ENCODE data around the gene ZNF212. TPM values are rescaled to one million over a fixed set of nuclear protein-coding genes. Genes with fewer than 3 reads are reported as not detected.

Gene ZNF212
- total and polyA plus RNA-seq, 9 of the 15 experiments (the other 6 are each of a cell fraction or from before 2014, with no cell fraction given) = 1.8 to 21.4 (median 7.2) TPM

DNA sequence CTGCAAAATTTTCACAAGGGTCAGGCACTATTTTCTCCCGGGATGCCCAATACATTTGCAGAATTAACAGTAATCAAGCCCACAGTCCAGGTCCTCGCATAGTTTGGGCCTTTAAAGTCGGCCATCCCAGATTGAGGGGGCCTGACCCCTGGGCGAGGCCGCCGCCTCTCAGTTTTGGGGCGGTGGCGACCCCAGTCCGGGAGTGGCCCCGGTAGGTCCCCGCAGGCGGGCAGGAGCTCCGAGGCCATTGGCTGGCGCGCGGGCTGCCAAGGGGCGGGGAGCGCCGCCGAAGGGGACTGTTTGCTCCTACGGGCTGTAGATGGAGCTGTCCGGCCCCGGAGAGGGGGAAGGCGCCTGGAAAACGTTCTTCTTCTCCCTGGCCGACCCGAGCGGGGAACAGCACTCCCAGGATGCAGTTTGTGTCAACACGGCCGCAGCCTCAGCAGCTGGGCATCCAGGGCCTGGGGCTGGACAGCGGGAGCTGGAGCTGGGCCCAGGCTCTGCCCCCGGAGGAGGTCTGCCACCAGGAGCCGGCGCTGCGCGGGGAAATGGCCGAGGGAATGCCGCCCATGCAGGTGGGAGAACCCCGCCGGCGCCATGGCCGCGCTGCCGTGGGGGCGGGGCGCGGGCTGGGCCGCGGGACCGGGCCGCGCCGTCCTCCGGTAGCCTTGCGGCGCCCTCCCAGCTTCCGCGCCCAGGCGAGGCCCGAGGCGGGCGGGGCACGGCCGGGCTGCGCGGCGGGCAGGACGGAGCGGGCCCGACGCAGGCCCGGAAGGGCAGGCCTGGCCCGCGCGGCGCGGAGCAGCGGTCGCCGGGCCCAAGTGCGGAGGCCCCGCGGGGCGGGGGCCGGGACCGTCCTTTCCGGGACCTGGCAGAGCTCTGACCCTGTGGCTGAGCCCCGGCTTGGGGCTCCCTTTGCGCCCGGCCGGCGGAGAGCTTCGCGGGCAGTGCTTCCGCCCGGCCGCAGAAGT, 44.0 kb upstream of the ZNF212 start, which contains the start of gene ZNF282 (continued):
- TF ChIP-seq, protein P1, sequence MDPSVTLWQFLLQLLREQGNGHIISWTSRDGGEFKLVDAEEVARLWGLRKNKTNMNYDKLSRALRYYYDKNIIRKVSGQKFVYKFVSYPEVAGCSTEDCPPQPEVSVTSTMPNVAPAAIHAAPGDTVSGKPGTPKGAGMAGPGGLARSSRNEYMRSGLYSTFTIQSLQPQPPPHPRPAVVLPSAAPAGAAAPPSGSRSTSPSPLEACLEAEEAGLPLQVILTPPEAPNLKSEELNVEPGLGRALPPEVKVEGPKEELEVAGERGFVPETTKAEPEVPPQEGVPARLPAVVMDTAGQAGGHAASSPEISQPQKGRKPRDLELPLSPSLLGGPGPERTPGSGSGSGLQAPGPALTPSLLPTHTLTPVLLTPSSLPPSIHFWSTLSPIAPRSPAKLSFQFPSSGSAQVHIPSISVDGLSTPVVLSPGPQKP (CRISPR knock-in tag; IDR thresholded peaks at IDR 0.05) = no peak
- TF ChIP-seq CEBPG (CRISPR knock-in tag; IDR thresholded peaks at IDR 0.05) = peak; percentile 58
- TF ChIP-seq CEBPG (tag; conservative IDR thresholded peaks at IDR 0.05 in 1 of 2, IDR thresholded peaks at IDR 0.05 in 1 of 2) = no peak
- TF ChIP-seq HDGF (IDR thresholded peaks at IDR 0.05) = no peak
- TF ChIP-seq ZNF232 (CRISPR knock-in tag; IDR thresholded peaks at IDR 0.05) = no peak
- TF ChIP-seq PRPF4 (IDR thresholded peaks at IDR 0.05; ENCODE audit: insufficient read depth, low read depth, low read length, poor library complexity, severe bottlenecking) = peak; percentile 43
- TF ChIP-seq JUNB (CRISPR knock-in tag; conservative IDR thresholded peaks at IDR 0.05) = no peak
- no peak for TF ChIP-seq TAF9B (IDR thresholded peaks at IDR 0.05; ENCODE audit: partially characterized antibody)
- TF ChIP-seq, protein P2, sequence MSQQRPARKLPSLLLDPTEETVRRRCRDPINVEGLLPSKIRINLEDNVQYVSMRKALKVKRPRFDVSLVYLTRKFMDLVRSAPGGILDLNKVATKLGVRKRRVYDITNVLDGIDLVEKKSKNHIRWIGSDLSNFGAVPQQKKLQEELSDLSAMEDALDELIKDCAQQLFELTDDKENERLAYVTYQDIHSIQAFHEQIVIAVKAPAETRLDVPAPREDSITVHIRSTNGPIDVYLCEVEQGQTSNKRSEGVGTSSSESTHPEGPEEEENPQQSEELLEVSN (IDR thresholded peaks at IDR 0.05; ENCODE audit: borderline replicate concordance in 1 of 2, extremely low read depth in 1 of 2, insufficient read depth in 1 of 2, insufficient read length in 1 of 2, low read depth in 1 of 2, low read length in 1 of 2, poor library complexity in 1 of 2, severe bottlenecking in 1 of 2) = peak; percentile 43 to 49
- TF ChIP-seq NRF1 (conservative IDR thresholded peaks at IDR 0.05 in 1 of 2, IDR thresholded peaks at IDR 0.05 in 1 of 2) = peak; percentile 56 to 61
- TF ChIP-seq FOXJ3 (CRISPR knock-in tag; IDR thresholded peaks at IDR 0.05) = no peak
- no peak for TF ChIP-seq ZNF253 (CRISPR knock-in tag; conservative IDR thresholded peaks at IDR 0.05)
- no peak for TF ChIP-seq TAF15 (IDR thresholded peaks at IDR 0.05; ENCODE audit: low read depth, low read length)
- TF ChIP-seq, protein P3, sequence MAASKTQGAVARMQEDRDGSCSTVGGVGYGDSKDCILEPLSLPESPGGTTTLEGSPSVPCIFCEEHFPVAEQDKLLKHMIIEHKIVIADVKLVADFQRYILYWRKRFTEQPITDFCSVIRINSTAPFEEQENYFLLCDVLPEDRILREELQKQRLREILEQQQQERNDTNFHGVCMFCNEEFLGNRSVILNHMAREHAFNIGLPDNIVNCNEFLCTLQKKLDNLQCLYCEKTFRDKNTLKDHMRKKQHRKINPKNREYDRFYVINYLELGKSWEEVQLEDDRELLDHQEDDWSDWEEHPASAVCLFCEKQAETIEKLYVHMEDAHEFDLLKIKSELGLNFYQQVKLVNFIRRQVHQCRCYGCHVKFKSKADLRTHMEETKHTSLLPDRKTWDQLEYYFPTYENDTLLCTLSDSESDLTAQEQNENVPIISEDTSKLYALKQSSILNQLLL (CRISPR knock-in tag; IDR thresholded peaks at IDR 0.05; ENCODE audit: borderline replicate concordance) = no peak
- TF ChIP-seq, protein P4, sequence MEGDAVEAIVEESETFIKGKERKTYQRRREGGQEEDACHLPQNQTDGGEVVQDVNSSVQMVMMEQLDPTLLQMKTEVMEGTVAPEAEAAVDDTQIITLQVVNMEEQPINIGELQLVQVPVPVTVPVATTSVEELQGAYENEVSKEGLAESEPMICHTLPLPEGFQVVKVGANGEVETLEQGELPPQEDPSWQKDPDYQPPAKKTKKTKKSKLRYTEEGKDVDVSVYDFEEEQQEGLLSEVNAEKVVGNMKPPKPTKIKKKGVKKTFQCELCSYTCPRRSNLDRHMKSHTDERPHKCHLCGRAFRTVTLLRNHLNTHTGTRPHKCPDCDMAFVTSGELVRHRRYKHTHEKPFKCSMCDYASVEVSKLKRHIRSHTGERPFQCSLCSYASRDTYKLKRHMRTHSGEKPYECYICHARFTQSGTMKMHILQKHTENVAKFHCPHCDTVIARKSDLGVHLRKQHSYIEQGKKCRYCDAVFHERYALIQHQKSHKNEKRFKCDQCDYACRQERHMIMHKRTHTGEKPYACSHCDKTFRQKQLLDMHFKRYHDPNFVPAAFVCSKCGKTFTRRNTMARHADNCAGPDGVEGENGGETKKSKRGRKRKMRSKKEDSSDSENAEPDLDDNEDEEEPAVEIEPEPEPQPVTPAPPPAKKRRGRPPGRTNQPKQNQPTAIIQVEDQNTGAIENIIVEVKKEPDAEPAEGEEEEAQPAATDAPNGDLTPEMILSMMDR (IDR thresholded peaks at IDR 0.05 in 2 of 3, conservative IDR thresholded peaks at IDR 0.05 in 1 of 3; ENCODE audit: insufficient read depth in 2 of 3, low read depth in 1 of 3, low read length in 3 of 3) = peak; percentile 89 to 95 (median 93)
- TF ChIP-seq ZNF445 (CRISPR knock-in tag; IDR thresholded peaks at IDR 0.05; ENCODE audit: low read depth) = no peak
- TF ChIP-seq, protein P5, sequence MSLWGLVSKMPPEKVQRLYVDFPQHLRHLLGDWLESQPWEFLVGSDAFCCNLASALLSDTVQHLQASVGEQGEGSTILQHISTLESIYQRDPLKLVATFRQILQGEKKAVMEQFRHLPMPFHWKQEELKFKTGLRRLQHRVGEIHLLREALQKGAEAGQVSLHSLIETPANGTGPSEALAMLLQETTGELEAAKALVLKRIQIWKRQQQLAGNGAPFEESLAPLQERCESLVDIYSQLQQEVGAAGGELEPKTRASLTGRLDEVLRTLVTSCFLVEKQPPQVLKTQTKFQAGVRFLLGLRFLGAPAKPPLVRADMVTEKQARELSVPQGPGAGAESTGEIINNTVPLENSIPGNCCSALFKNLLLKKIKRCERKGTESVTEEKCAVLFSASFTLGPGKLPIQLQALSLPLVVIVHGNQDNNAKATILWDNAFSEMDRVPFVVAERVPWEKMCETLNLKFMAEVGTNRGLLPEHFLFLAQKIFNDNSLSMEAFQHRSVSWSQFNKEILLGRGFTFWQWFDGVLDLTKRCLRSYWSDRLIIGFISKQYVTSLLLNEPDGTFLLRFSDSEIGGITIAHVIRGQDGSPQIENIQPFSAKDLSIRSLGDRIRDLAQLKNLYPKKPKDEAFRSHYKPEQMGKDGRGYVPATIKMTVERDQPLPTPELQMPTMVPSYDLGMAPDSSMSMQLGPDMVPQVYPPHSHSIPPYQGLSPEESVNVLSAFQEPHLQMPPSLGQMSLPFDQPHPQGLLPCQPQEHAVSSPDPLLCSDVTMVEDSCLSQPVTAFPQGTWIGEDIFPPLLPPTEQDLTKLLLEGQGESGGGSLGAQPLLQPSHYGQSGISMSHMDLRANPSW (CRISPR knock-in tag; IDR thresholded peaks at IDR 0.05) = peak; percentile 94; the same call in 1 of the 2 replicates

Data from K562 (cell line).